NCI-H2029 treated with DMSO at 0.1 percent for 48 hours (cell line): ENCODE measurements around the gene PWWP2B.

Experiments
- DNase-seq: peaks from one replicate; lab custom pipeline; 2025; lab: John Stamatoyannopoulos, UW

Gene PWWP2B

GRCh38 chr10:132394201-132394811 is 2.7 kb upstream of the PWWP2B start:
- DNase-seq: no peak

GRCh38 chr10:132394936-132395703 is 1.9 kb upstream of the PWWP2B start:
- DNase-seq: no peak

GRCh38 chr10:132395704-132396493 is 1.1 kb upstream of the PWWP2B start:
- no peak for DNase-seq

- no peak for DNase-seq
Measured at GRCh38 chr10:132396494-132397035, 435 bp upstream of the PWWP2B start.

- no peak for DNase-seq
Measured at GRCh38 chr10:132397671-132398565, 918 bp downstream of the PWWP2B start.

- no peak for DNase-seq
Measured at GRCh38 chr10:132398566-132398991, 1.6 kb downstream of the PWWP2B start.

- DNase-seq: no peak
Measured at GRCh38 chr10:132399117-132400035, 2.4 kb downstream of the PWWP2B start.

GRCh38 chr10:132400041-132400546 is 3.1 kb downstream of the PWWP2B start:
- DNase-seq: no peak

- DNase-seq: no peak
Measured at GRCh38 chr10:132400547-132401151, 3.6 kb downstream of the PWWP2B start.

GRCh38 chr10:132401401-132402118 is 4.6 kb downstream of the PWWP2B start:
- no peak for DNase-seq

GRCh38 chr10:132402781-132403241 is 5.8 kb downstream of the PWWP2B start:
- DNase-seq: no peak

- DNase-seq: no peak
Measured at GRCh38 chr10:132403511-132404168, 6.6 kb downstream of the PWWP2B start.

GRCh38 chr10:132404169-132404880 is 7.3 kb downstream of the PWWP2B start:
- DNase-seq: no peak

- no peak for DNase-seq
Measured at GRCh38 chr10:132404911-132405462, 8.0 kb downstream of the PWWP2B start.

GRCh38 chr10:132405463-132405991 is 8.5 kb downstream of the PWWP2B start:
- DNase-seq: no peak

GRCh38 chr10:132406181-132406580 is 9.2 kb downstream of the PWWP2B start:
- no peak for DNase-seq

- no peak for DNase-seq
Measured at GRCh38 chr10:132406750-132407149, 9.8 kb downstream of the PWWP2B start.
